ENCODE measurements around the gene GRK6.

GRK6 gene

GRCh38 chr5:177445052-177445916 is 18.8 kb downstream of the GRK6 start:
- H3K27ac ChIP-seq = peak overlapping the region; percentile 79
- TF ChIP-seq ZFX (IDR thresholded peaks at IDR 0.05; ENCODE audit: borderline replicate concordance) (no peak), CTCF (IDR thresholded peaks at IDR 0.05) (no peak)

- peak overlapping the region; percentile 79 for H3K27ac ChIP-seq
- no peak for TF ChIP-seq ZFX (IDR thresholded peaks at IDR 0.05; ENCODE audit: borderline replicate concordance)
- TF ChIP-seq CTCF (IDR thresholded peaks at IDR 0.05) = no peak
Observed at GRCh38 chr5:177445917-177446199, 19.4 kb downstream of the GRK6 start.

- H3K27ac ChIP-seq = peak within 1 kb of the TSS; percentile 79
Observed at GRCh38 chr5:177446200-177447065, 20.0 kb downstream of the GRK6 start, which contains the start of gene PRR7. TSS of gene PRR7 (plus strand) at chr5:177446814. CDS start at chr5:177455068, 8,254 bp downstream.

GRCh38 chr5:177447066-177447610 is 20.7 kb downstream of the GRK6 start:
- TF ChIP-seq ZFX (IDR thresholded peaks at IDR 0.05; ENCODE audit: borderline replicate concordance) (no peak), CTCF (IDR thresholded peaks at IDR 0.05) (no peak)

More at GRCh38 chr5:177446200-177447065, 20.0 kb downstream of the GRK6 start, which contains the start of gene PRR7:
- TF ChIP-seq ZFX (IDR thresholded peaks at IDR 0.05; ENCODE audit: borderline replicate concordance) (no peak), CTCF (IDR thresholded peaks at IDR 0.05) (no peak)

GRCh38 chr5:177447611-177448243 is 21.3 kb downstream of the GRK6 start:
- peak overlapping the region; percentile 79 for H3K27ac ChIP-seq
- TF ChIP-seq ZFX (IDR thresholded peaks at IDR 0.05; ENCODE audit: borderline replicate concordance) (no peak), CTCF (IDR thresholded peaks at IDR 0.05) (no peak)

More at GRCh38 chr5:177447066-177447610, 20.7 kb downstream of the GRK6 start:
- peak overlapping the region; percentile 79 for H3K27ac ChIP-seq

GRCh38 chr5:177448244-177448950 is 21.9 kb downstream of the GRK6 start:
- H3K27ac ChIP-seq = peak overlapping the region; percentile 79
- TF ChIP-seq ZFX (IDR thresholded peaks at IDR 0.05; ENCODE audit: borderline replicate concordance) (no peak), CTCF (IDR thresholded peaks at IDR 0.05) (no peak)

Data from 22Rv1 (cell line).